HepG2 (cell line): ENCODE data around the gene NRSN2. TPM values are rescaled to one million over a fixed set of nuclear protein-coding genes. Genes with fewer than 3 reads are reported as not detected.

Source experiments
- GTF3A ChIP-seq: sonication (generic); formaldehyde crosslinking; conservative IDR thresholded peaks from 2 replicates; pipeline ENCODE4 v1.4.0; 2020; ENCODE audit warnings: mild to moderate bottlenecking, missing genetic modification reagents
- HDAC1 ChIP-seq: sonication (generic); formaldehyde crosslinking; IDR thresholded peaks from 2 replicates; pipeline ENCODE4 v1.5.1; 2020; ENCODE audit warnings: mild to moderate bottlenecking, missing genetic modification reagents
- MAF1 ChIP-seq: sonication (generic); formaldehyde crosslinking; IDR thresholded peaks from 2 replicates; pipeline ENCODE4 v1.5.0; 2020; ENCODE audit warnings: missing genetic modification reagents, borderline replicate concordance
- MAZ ChIP-seq, 2 experiments: sonication (generic) in 1 of 2; formaldehyde crosslinking in 1 of 2; IDR thresholded peaks; 2 replicates each; pipeline versions ENCODE4 v1.5.0 to v1.6.1; 2012 to 2020; ENCODE audit warnings: low read depth in 2 of 2, mild to moderate bottlenecking in 2 of 2, borderline replicate concordance in 1 of 2, improper control_type of control experiment in 1 of 2, low read length in 1 of 2, missing genetic modification reagents in 1 of 2, moderate library complexity in 1 of 2
- MTF1 ChIP-seq: sonication (generic); formaldehyde crosslinking; IDR thresholded peaks from 2 replicates; pipeline ENCODE4 v1.5.0; 2020; ENCODE audit warnings: missing genetic modification reagents
- POLR2AphosphoS5 ChIP-seq: IDR thresholded peaks from 2 replicates; pipeline ENCODE4 v1.6.1; 2012; ENCODE audit warnings: low read depth, low read length
- SIX4 ChIP-seq: sonication (generic); formaldehyde crosslinking; IDR thresholded peaks from 2 replicates; pipeline ENCODE4 v1.4.0; 2020; ENCODE audit warnings: missing genetic modification reagents
- ZFY ChIP-seq: sonication (generic); formaldehyde crosslinking; IDR thresholded peaks from 2 replicates; pipeline ENCODE4 v1.4.0; 2020; ENCODE audit warnings: missing genetic modification reagents
- ZIK1 ChIP-seq: sonication (generic); formaldehyde crosslinking; IDR thresholded peaks from 2 replicates; pipeline ENCODE4 v1.5.0; 2020; ENCODE audit warnings: mild to moderate bottlenecking, low read depth, missing genetic modification reagents, borderline replicate concordance
- ZNF326 ChIP-seq: sonication (generic); formaldehyde crosslinking; IDR thresholded peaks from 2 replicates; pipeline ENCODE4 v1.4.0; 2020; ENCODE audit warnings: missing genetic modification reagents, borderline replicate concordance
- ZNF34 ChIP-seq: sonication (generic); formaldehyde crosslinking; IDR thresholded peaks from 2 replicates; pipeline ENCODE4 v1.4.0; 2020; ENCODE audit warnings: mild to moderate bottlenecking, missing genetic modification reagents, borderline replicate concordance
- ZNF619 ChIP-seq: sonication (generic); formaldehyde crosslinking; IDR thresholded peaks from 2 replicates; pipeline ENCODE4 v1.4.0; 2020; ENCODE audit warnings: mild to moderate bottlenecking, missing genetic modification reagents
- ZNF768 ChIP-seq: sonication (generic); formaldehyde crosslinking; IDR thresholded peaks from 2 replicates; pipeline ENCODE4 v1.4.0; 2020; ENCODE audit warnings: missing genetic modification reagents
- ZNF773 ChIP-seq: sonication (generic); formaldehyde crosslinking; IDR thresholded peaks from 2 replicates; pipeline ENCODE4 v1.4.0; 2020; ENCODE audit warnings: missing genetic modification reagents, borderline replicate concordance
- polyA plus RNA-seq, 8 experiments: library from polyadenylated mRNA; depleted of rRNA in 3 of 8; stranded (reverse) in 7 of 8; unstranded in 1 of 8; fragments of >200 nt; fragmentation: Illumina TruSeq in 4 of 8; extraction: Trizol in 4 of 8; gene quantifications; 2 replicates each; pipeline versions ENCODE4 v1.2.1 to v1.2.3, GENCODE V29; 2011 to 2016; ENCODE audit warnings: low read depth in 4 of 8, missing spikeins in 1 of 8, mixed read lengths in 1 of 8; ENCODE audit not compliant: insufficient read depth in 1 of 8
- total RNA-seq, 5 experiments: library from RNA; depleted of rRNA; stranded (reverse); fragments of >200 nt; fragmentation: Illumina TruSeq; extraction: Trizol; gene quantifications; 2 replicates each; pipeline ENCODE4 v1.2.3, GENCODE V29; 2016; ENCODE audit warnings: low read depth in 1 of 5
- TF ChIP-seq, protein P1 (sequence below): sonication (generic); formaldehyde crosslinking; IDR thresholded peaks from 2 replicates; pipeline ENCODE4 v1.5.0; 2020; ENCODE audit warnings: missing genetic modification reagents
- TF ChIP-seq, protein P2 (sequence below): sonication (generic); formaldehyde crosslinking; IDR thresholded peaks from 2 replicates; pipeline ENCODE4 v1.4.0; 2020; ENCODE audit warnings: missing genetic modification reagents, mild to moderate bottlenecking, borderline replicate concordance
- TF ChIP-seq, protein P3 (sequence below): sonication (generic); formaldehyde crosslinking; IDR thresholded peaks from 2 replicates; pipeline ENCODE4 v1.4.0; 2020; ENCODE audit warnings: mild to moderate bottlenecking, missing genetic modification reagents, borderline replicate concordance
- TF ChIP-seq, protein P4 (sequence below): sonication (generic); formaldehyde crosslinking; conservative IDR thresholded peaks from 2 replicates; pipeline ENCODE4 v1.8.1; 2023; ENCODE audit warnings: missing genetic modification reagents

NRSN2 gene
- total and polyA plus RNA-seq, 2 of the 13 experiments (the other 11 are each of a cell fraction or from before 2014, with no cell fraction given) = 32.3 to 49.4 TPM

DNA sequence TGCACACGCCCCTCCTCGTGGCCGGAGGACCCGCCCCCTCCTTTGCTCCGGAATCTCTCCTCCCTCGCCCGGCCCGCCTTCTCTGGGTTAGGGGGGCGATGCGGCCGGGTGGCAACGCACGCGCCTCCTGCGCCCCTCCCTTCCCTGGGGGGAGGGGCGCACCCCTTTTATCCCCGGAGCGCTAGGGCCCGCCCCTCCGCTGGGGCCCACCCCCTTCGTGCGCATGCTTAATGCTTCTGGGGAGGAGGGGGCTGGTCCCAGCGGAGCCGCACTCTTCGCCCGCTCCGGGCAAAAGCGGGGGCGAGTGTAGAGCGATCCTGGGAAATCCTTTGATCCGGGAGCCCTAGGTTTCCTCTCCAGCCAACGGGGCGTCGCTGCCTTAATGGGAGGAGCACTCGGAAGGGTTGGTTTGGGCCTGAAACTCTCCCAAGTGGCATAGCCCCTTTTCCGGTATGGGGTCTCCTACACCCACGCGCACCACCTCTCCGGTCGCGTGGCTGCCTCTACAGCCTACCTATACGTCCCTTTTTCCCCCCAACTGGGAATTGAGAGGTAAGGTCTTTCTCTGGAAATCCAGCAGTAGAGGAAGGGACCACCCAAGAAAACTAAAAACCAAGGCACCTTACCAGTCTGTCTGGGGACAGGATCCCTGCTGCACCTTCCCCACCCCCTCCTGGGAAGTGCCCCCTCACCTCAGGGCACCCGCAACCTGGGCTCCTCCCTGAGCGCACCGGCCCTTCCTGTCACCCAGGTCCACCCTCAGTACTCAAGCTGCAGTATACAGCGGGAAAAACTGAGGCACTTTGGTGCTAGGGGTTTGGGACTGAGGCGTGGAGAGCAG lies 19.5 kb upstream of the NRSN2 start (continued):
- TF ChIP-seq, protein P1, sequence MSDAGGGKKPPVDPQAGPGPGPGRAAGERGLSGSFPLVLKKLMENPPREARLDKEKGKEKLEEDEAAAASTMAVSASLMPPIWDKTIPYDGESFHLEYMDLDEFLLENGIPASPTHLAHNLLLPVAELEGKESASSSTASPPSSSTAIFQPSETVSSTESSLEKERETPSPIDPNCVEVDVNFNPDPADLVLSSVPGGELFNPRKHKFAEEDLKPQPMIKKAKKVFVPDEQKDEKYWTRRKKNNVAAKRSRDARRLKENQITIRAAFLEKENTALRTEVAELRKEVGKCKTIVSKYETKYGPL (CRISPR knock-in tag) = no peak
- TF ChIP-seq POLR2AphosphoS5 (peak; percentile 85), ZNF768 (CRISPR knock-in tag) (no peak; the same call in 1 of the 2 replicates), ZIK1 (peak; percentile 91; the same call in 1 of the 2 replicates), ZNF773 (no peak), HDAC1 (CRISPR knock-in tag) (peak; percentile 96), SIX4 (CRISPR knock-in tag) (no peak), GTF3A (no peak), MTF1 (CRISPR knock-in tag) (peak; percentile 88; the same call in 1 of the 2 replicates), ZFY (CRISPR knock-in tag) (no peak; the same call in 1 of the 2 replicates), MAF1 (no peak; the same call in 1 of the 2 replicates), ZNF34 (no peak), MAZ (IDR thresholded peaks at IDR 0.05; ENCODE audit: borderline replicate concordance, low read depth, low read length) (peak; percentile 100), MAZ (CRISPR knock-in tag; IDR thresholded peaks at IDR 0.05; ENCODE audit: low read depth) (peak; percentile 98), ZNF619 (CRISPR knock-in tag) (no peak), ZNF326 (CRISPR knock-in tag) (no peak)
- TF ChIP-seq, protein P2, sequence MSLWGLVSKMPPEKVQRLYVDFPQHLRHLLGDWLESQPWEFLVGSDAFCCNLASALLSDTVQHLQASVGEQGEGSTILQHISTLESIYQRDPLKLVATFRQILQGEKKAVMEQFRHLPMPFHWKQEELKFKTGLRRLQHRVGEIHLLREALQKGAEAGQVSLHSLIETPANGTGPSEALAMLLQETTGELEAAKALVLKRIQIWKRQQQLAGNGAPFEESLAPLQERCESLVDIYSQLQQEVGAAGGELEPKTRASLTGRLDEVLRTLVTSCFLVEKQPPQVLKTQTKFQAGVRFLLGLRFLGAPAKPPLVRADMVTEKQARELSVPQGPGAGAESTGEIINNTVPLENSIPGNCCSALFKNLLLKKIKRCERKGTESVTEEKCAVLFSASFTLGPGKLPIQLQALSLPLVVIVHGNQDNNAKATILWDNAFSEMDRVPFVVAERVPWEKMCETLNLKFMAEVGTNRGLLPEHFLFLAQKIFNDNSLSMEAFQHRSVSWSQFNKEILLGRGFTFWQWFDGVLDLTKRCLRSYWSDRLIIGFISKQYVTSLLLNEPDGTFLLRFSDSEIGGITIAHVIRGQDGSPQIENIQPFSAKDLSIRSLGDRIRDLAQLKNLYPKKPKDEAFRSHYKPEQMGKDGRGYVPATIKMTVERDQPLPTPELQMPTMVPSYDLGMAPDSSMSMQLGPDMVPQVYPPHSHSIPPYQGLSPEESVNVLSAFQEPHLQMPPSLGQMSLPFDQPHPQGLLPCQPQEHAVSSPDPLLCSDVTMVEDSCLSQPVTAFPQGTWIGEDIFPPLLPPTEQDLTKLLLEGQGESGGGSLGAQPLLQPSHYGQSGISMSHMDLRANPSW = no peak; the same call in 1 of the 2 replicates
- TF ChIP-seq, protein P3, sequence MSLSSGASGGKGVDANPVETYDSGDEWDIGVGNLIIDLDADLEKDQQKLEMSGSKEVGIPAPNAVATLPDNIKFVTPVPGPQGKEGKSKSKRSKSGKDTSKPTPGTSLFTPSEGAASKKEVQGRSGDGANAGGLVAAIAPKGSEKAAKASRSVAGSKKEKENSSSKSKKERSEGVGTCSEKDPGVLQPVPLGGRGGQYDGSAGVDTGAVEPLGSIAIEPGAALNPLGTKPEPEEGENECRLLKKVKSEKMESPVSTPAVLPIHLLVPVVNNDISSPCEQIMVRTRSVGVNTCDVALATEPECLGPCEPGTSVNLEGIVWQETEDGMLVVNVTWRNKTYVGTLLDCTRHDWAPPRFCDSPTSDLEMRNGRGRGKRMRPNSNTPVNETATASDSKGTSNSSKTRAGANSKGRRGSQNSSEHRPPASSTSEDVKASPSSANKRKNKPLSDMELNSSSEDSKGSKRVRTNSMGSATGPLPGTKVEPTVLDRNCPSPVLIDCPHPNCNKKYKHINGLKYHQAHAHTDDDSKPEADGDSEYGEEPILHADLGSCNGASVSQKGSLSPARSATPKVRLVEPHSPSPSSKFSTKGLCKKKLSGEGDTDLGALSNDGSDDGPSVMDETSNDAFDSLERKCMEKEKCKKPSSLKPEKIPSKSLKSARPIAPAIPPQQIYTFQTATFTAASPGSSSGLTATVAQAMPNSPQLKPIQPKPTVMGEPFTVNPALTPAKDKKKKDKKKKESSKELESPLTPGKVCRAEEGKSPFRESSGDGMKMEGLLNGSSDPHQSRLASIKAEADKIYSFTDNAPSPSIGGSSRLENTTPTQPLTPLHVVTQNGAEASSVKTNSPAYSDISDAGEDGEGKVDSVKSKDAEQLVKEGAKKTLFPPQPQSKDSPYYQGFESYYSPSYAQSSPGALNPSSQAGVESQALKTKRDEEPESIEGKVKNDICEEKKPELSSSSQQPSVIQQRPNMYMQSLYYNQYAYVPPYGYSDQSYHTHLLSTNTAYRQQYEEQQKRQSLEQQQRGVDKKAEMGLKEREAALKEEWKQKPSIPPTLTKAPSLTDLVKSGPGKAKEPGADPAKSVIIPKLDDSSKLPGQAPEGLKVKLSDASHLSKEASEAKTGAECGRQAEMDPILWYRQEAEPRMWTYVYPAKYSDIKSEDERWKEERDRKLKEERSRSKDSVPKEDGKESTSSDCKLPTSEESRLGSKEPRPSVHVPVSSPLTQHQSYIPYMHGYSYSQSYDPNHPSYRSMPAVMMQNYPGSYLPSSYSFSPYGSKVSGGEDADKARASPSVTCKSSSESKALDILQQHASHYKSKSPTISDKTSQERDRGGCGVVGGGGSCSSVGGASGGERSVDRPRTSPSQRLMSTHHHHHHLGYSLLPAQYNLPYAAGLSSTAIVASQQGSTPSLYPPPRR = peak; percentile 52; the same call in 1 of the 2 replicates
- TF ChIP-seq, protein P4, sequence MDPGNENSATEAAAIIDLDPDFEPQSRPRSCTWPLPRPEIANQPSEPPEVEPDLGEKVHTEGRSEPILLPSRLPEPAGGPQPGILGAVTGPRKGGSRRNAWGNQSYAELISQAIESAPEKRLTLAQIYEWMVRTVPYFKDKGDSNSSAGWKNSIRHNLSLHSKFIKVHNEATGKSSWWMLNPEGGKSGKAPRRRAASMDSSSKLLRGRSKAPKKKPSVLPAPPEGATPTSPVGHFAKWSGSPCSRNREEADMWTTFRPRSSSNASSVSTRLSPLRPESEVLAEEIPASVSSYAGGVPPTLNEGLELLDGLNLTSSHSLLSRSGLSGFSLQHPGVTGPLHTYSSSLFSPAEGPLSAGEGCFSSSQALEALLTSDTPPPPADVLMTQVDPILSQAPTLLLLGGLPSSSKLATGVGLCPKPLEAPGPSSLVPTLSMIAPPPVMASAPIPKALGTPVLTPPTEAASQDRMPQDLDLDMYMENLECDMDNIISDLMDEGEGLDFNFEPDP (CRISPR knock-in tag) = no peak
